NB4 (cell line): ENCODE measurements around the gene MPC1.

Experiments
- CTCF ChIP-seq: IDR thresholded peaks from one replicate; pipeline ENCODE4 v1.5.1; 2012; ENCODE audit warnings: low read depth, low read length
- MYC ChIP-seq: IDR thresholded peaks from 2 replicates; pipeline ENCODE4 v1.6.1; 2011; ENCODE audit warnings: low read depth, low read length
- POLR2A ChIP-seq: IDR thresholded peaks from 2 replicates; pipeline ENCODE4 v1.6.1; 2011; ENCODE audit warnings: mild to moderate bottlenecking; ENCODE audit not compliant: insufficient read length; ENCODE audit errors: extremely low read depth
- TF ChIP-seq, protein P1 (sequence below): IDR thresholded peaks from 2 replicates; pipeline ENCODE4 v1.6.1; 2011; ENCODE audit warnings: low read depth, low read length

- TF ChIP-seq CTCF, result no peak
- TF ChIP-seq POLR2A, result no peak
- TF ChIP-seq, protein P1, sequence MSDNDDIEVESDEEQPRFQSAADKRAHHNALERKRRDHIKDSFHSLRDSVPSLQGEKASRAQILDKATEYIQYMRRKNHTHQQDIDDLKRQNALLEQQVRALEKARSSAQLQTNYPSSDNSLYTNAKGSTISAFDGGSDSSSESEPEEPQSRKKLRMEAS, result no peak
- no peak for TF ChIP-seq MYC
These were observed 30.2 kb upstream of the MPC1 start for GRCh38 chr6:166412911-166413384.
